Vagina (tissue), 2 donors: ENCODE results near the gene GDA.

Experiments
- POLR2A ChIP-seq, 2 donors: fragments of 450-650 bp; IDR thresholded peaks; one replicate each; pipeline ENCODE4 v1.6.1; 2017; ENCODE audit warnings: antibody characterized with exemption in 2 of 2, mild to moderate bottlenecking in 2 of 2, moderate library complexity in 2 of 2
- TF ChIP-seq, protein P1 (sequence below), 3 experiments: fragments of 450-650 bp in 2 of 3; fragments of 200-600 bp in 1 of 3; sonication (generic) in 1 of 3; IDR thresholded peaks; one replicate each; pipeline ENCODE4 v1.5.1; 2017 to 2019; ENCODE audit warnings: antibody characterized with exemption in 3 of 3, mild to moderate bottlenecking in 2 of 3, moderate library complexity in 2 of 3

DNA sequence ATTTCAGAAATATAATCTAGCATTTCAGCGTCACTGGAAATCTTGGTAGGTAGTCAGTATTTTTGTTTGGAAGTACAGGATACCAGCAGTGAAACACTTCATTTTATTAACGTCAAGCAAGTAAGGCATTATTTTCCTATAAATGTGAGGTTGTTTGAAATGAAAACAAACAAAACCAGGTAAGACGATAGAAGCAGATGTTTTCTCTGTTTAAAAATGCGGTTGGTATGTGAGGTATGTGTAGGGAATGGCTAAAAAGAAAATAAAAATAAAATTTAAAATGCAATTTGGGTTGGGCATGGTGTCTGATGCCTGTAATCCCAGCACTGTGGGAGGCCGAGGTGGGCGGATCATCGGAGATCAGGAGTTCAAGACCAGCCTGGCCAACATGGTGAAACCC lies 16.1 kb downstream of the GDA start:
- TF ChIP-seq, protein P1, sequence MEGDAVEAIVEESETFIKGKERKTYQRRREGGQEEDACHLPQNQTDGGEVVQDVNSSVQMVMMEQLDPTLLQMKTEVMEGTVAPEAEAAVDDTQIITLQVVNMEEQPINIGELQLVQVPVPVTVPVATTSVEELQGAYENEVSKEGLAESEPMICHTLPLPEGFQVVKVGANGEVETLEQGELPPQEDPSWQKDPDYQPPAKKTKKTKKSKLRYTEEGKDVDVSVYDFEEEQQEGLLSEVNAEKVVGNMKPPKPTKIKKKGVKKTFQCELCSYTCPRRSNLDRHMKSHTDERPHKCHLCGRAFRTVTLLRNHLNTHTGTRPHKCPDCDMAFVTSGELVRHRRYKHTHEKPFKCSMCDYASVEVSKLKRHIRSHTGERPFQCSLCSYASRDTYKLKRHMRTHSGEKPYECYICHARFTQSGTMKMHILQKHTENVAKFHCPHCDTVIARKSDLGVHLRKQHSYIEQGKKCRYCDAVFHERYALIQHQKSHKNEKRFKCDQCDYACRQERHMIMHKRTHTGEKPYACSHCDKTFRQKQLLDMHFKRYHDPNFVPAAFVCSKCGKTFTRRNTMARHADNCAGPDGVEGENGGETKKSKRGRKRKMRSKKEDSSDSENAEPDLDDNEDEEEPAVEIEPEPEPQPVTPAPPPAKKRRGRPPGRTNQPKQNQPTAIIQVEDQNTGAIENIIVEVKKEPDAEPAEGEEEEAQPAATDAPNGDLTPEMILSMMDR (IDR thresholded peaks at IDR 0.05), result no peak
- TF ChIP-seq POLR2A (IDR thresholded peaks at IDR 0.05), result no peak
